Erythroblast (primary cell): ENCODE data around the gene TRIO.

Experiments
- DNase-seq, 2 experiments: peaks; one replicate each; lab custom pipeline; 2025; lab: John Stamatoyannopoulos, UW
- GATA1 ChIP-seq: IDR thresholded peaks from 2 replicates; pipeline ENCODE4 v1.6.1; 2011; ENCODE audit warnings: low read depth, mild to moderate bottlenecking, control low read depth, low read length, moderate library complexity
- POLR2A ChIP-seq: IDR thresholded peaks from 2 replicates; pipeline ENCODE4 v1.6.1; 2011; ENCODE audit warnings: mild to moderate bottlenecking, low read length

TRIO gene

GRCh38 chr5:14414007-14414406 lies 270.9 kb downstream of the TRIO start:
- TF ChIP-seq GATA1 (no peak), POLR2A (no peak)
- no peak for DNase-seq

- no peak for DNase-seq
These were observed 271.5 kb downstream of the TRIO start for GRCh38 chr5:14414656-14415023.

GRCh38 chr5:14415024-14415697 lies 272.0 kb downstream of the TRIO start:
- DNase-seq, result no peak

More at GRCh38 chr5:14414656-14415023, 271.5 kb downstream of the TRIO start:
- TF ChIP-seq POLR2A (no peak), GATA1 (no peak)

GRCh38 chr5:14415698-14416074 lies 272.5 kb downstream of the TRIO start:
- no peak for TF ChIP-seq POLR2A
- no peak for TF ChIP-seq GATA1
- DNase-seq, result no peak

More at GRCh38 chr5:14415024-14415697, 272.0 kb downstream of the TRIO start:
- TF ChIP-seq POLR2A (no peak), GATA1 (no peak)

- TF ChIP-seq GATA1 (no peak), POLR2A (no peak)
- DNase-seq, result no peak
These were observed 273.6 kb downstream of the TRIO start for GRCh38 chr5:14416621-14417275.

GRCh38 chr5:14417276-14417730 lies 274.2 kb downstream of the TRIO start:
- DNase-seq, result no peak
- no peak for TF ChIP-seq GATA1
- TF ChIP-seq POLR2A, result no peak

- no peak for DNase-seq
- TF ChIP-seq POLR2A, result no peak
- no peak for TF ChIP-seq GATA1
These were observed 274.9 kb downstream of the TRIO start for GRCh38 chr5:14417792-14418765.

GRCh38 chr5:14419686-14420085 lies 276.5 kb downstream of the TRIO start:
- TF ChIP-seq POLR2A (no peak), GATA1 (no peak)
- no peak for DNase-seq

GRCh38 chr5:14420101-14420811 lies 277.1 kb downstream of the TRIO start:
- no peak for DNase-seq

GRCh38 chr5:14421851-14422250 lies 278.7 kb downstream of the TRIO start:
- TF ChIP-seq GATA1, result no peak
- TF ChIP-seq POLR2A, result no peak
- no peak for DNase-seq

More at GRCh38 chr5:14420101-14420811, 277.1 kb downstream of the TRIO start:
- TF ChIP-seq POLR2A, result no peak
- TF ChIP-seq GATA1, result no peak

GRCh38 chr5:14424011-14424685 lies 281.0 kb downstream of the TRIO start:
- no peak for DNase-seq

GRCh38 chr5:14425559-14425958 lies 282.4 kb downstream of the TRIO start:
- TF ChIP-seq GATA1 (no peak), POLR2A (no peak)

More at GRCh38 chr5:14424011-14424685, 281.0 kb downstream of the TRIO start:
- TF ChIP-seq GATA1 (no peak), POLR2A (no peak)

GRCh38 chr5:14426521-14426920 lies 283.4 kb downstream of the TRIO start:
- TF ChIP-seq POLR2A, result no peak
- DNase-seq, result no peak

More at GRCh38 chr5:14425559-14425958, 282.4 kb downstream of the TRIO start:
- no peak for DNase-seq
